ENCODE measurements around the gene PPP1R12A.
A peak's percentile ranks its signal among the peaks of the same experiment; 100 is the strongest.
"Not testable (repeated sequence)": the region's sequence is repeated elsewhere in the genome, so short reads cannot be mapped to it uniquely, and the experiment has no call there.

PPP1R12A gene

DNA sequence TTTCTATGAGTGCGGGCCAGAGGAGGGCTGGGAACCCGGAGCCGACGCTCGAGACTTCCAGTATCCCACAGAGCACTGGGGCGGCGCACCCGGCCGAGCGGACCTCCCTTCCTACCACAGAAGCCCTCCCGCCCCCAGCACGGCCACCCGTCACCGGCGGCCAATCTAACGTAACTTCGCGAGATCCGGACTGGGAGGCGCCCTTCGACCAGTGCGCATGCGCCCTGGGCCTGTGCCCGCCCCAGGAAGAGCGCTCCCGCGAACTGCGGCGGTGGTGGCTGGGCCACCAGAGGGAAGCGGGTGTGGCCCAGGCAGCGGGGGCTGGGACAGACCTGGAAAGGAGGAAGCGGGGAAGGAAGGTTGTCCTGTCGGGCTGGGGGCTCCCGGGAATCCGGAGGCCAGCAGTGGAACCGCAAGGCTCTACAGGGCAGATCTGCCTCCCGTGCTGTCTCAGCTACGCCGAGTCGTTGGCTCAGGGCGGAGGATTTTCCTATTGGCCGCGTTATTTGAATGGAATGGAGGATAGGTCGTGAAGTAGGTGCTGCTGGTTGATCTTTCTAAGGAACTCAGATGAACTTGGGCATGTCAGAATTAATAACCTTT, at the start of gene PPP1R12A:
TSS of gene PPP1R12A (minus strand) at position 77 of the 603 bp plus-strand sequence. CDS start 166 bp downstream, outside the sequence.
- DNase-seq: peak; percentile 91 to 92

DNA sequence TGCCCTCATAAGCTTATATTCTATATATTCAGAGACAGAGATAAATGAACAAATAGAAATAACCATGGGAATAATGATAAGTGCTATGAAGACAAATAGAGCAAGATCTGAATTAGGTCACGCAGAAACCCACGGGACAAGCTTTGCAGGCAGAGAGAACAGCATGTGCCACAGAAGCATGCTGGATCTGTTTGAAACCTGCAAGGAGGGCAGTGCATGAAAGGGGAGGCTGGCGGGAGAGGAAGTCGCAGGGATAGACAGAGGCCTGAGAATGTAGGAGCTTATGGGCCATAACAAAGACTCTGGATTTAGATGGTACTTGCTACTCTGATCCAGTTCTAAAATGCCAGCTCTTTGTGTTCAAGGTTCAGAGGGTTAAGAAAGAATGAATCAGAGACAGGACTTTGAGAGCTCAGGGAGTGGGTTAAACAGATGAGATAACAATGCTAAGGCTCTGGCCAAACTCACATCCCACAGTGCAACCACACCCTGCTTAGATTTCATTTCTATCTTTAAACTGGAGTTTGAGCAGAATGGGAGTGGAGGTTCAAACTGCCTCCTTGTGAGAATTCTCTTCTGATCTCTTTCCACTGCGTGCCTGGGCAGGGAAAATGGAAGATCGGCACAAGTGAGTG, 49.2 kb upstream of the PPP1R12A start:
- no peak for DNase-seq

DNA sequence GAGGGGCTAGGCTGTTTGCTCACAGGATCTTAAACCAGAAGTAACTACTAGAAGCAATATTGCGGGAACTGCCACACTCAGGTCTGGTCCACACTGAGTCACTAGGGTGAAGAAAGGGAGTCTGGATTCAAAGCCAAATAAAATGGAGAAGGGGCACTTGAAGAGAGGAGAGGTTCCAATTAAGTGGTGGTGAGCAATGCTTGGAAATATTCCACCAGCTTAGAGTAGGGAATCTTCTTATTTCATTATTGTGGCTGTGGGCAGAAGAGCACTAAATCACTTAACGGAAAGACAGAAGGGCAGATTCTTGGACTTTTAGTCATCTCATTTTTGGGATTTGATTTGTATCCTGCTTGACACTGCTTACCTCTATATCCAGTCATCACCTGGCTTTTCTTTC, 48.6 kb upstream of the PPP1R12A start:
- DNase-seq: no peak

DNA sequence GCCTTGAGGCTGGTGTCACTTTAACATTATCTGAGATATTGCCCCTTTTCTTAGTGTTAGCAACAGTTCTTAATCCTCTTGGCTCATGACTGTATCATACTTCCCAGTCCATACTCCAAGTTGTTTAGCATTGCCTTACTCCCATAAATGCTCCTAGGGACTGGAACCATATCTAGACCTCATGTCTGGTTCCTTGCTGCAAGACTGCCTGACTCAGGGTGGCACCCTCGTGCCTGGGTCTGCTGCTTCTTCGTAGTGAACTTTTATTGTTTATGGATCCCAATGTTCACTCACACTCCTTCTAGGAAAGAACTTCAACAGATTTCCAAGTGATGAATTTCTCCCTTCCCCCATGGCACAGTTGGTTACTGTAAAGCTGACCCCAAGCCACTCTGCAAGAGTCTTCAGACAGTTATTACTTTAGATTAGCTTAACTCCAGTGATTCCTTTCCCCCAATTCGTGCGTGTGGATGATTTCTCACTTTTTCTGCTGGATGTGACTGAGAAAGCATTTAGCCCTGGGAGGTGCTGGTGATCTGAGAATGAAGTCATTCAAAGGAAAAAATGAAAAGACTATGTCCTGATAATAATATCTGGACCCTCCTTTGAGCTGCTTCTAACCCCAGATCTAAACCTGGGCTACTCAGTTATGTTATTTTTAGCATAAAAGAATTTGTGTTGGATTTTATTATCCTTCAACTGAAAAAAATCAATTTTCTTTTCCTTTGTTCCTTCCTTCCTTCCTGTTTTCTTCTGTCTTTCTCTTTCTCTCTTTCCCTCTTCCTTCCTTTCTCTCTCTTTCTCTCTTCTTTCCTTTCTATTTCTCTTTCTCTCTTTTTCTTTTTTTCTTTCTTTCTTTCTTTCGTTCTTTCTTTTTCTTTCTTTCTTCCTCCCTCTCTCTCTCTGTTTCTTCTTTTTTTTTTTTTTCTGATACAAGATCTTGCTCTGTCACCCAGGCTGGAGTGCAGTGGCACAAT, 47.5 kb upstream of the PPP1R12A start:
- no peak for DNase-seq

DNA sequence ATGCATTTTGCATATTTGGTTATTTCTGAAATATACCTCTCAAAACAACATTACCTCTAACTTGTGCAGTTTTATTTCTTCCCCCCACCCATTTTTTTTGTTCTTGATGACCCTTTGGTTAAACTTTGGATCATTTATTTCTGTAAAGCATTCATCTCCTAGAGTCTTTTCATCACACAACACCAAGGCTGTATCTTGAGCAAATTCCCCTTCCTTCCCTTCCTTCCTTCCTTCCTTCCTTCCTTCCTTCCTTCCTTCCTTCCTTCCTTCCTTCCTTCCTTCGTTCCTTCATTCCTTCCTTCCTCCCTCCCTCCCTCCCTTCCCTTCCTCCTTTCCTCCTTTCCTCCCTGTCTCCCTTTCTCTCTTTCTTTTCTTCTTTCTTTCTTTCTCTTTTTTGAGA, 43.8 kb upstream of the PPP1R12A start:
- DNase-seq: no peak

DNA sequence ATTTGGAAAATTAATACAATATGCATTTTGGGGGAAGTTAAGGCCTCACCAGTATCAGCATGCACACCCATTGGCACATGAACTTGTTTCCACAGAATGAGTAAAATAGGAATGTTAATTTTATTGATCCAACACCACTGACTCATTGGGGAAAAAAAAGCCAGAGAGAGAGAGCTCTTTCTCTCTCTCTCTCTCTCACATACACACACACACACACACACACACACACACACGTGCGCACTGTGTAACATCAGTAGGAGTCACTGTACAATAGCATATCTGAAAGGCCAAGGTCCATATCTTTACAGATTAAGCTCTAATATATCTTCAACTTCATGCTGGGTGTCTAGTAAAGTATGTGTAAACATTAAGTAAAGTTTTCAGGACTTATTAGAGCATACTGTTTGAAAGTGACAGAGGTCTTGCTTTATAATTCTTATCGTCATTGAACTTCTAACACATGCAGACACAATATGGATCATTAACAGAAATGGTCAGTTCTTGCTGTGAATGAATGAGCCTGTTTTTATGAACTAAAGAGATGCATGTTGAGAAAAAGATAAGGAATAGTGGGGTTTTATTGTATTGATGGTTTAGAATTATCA, 43.1 kb upstream of the PPP1R12A start:
- not testable (repeated sequence) for DNase-seq

DNA sequence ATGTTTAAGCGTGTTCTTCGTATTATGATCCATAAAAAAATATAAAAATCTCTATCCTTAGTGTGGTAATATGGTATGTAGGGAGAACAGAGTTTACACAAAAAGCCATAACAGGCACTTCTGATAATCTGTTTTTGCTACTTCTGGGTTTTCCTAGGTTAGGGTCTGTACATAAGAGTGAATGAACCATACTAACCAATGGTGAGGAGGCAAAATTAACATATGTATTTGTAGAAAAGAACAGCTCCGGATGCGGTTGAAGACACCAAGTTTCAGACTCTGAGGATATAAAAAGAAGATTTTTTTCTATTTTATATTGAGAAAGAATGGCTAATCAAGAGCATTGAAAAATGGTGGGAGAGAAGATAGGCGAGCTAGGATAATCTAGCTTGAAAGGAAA, 40.2 kb upstream of the PPP1R12A start:
- no peak for DNase-seq

DNA sequence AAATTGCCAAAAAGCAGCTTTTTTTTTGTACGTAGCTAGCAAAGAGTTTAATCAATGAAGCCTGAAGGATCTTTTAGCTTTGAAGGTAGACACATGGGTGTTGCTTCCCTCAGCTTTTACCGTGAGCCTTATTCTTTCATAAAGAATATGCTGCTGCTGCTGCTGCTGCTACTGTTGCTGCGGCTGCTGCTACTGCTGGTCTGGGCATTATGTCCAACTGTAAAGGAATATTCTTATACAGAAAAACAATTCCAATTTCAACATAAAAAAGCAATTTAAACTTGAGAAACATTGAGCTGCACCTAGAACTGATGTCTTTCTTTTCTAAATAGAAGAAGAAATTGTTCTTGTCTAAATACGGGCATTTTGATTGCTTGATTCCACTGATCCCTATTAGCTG, 38.9 kb upstream of the PPP1R12A start:
- no peak for DNase-seq

DNA sequence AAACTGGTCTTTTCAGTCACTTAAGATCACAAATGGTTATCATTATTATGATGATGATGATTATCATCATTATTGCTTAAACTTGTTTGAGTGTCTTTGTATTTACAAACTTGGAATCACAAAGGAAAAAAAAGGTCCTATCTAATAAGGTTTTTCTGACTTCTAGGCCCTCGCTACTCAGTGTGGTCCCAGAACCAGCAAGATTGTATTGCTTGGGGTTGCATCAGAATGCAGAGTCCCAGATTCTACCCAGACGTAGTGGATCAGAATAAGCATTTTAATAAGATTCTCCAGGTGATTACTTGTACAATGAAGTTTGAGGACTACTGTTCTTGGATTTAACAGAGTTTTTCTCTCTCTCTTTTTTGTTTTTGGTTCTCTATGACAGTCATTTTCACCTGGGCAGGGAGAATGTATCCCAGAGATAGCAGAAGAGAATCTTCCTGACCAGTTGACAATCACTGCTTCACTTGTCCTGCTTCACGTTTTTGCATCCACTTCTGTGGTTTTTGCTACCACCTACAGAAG, 29.3 kb upstream of the PPP1R12A start:
- DNase-seq: no peak

DNA sequence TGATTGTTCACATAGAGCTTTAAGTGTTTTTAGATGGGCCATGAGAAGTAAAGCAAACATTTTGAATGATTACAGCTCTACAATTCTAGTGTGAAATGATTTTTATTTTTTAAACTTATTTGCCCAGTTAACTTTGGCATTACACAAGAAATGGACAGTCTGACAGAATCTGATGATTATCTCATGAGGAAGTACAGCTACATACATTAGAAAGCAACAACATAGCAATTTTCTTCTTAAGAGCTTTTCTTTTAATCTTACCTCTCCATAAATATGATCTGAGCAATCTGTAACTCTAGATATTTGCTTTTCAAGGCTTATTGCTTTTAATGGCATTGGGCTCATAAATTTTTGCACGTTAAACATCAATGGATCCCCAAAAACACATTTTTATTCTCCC, 26.5 kb upstream of the PPP1R12A start:
- DNase-seq: no peak

DNA sequence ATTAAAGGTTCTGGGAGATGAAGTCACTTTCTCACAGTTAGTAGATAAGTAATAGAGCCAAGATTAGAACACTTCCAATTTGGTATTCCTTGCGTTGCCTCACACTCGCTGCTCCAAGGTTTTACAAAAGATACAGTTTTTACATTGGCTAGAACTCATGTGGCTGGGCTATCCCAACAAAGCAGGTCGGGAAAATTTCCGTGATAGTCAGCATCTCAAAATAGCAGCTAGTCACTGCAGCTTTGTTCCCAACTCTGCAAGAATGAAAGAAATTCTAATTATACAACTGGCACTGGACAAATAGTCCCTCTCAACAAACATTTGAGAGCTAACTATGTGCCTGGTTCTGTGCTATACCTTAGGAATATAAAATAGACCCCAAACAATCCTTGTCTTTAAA, 24.6 kb upstream of the PPP1R12A start:
- no peak for DNase-seq

DNA sequence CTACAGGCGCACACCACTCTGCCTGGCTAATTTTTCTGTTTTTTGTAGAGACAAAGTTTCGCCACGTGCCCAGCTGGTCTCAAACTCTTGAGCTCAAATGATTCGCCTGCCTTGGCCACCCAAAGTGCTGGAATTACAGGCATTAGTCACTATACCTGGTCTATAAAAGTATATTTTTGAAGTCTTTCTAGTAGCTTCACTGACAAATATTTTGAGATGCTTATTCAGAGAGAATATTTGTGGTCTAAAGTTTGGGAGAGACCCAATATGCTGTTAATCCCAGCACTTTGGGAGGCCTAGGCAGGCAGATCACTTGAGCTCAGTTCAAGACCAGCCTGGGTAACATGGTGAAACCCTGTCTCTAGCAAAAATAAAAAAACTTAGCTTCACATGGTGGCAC, 22.0 kb upstream of the PPP1R12A start:
- DNase-seq: no peak

DNA sequence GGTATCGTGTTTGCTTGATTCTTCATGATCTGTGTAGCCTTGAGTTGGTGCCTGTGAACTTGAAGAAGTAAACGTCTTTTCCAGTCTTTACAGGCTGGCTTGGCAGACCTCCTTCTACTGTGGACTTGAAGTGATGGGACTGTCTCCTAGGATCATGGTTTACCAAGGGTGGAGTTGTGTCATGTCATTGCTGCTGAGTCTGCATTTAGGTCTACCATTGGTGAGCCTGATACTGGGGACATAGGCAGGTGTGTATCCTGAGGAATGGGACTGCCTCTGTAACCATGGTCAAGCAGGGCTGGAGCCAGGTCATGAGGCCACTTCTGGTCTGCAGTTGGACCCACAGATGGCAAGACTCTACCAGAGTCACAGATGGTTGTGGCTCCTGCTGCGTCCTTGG, 20.7 kb upstream of the PPP1R12A start:
- no peak for DNase-seq

DNA sequence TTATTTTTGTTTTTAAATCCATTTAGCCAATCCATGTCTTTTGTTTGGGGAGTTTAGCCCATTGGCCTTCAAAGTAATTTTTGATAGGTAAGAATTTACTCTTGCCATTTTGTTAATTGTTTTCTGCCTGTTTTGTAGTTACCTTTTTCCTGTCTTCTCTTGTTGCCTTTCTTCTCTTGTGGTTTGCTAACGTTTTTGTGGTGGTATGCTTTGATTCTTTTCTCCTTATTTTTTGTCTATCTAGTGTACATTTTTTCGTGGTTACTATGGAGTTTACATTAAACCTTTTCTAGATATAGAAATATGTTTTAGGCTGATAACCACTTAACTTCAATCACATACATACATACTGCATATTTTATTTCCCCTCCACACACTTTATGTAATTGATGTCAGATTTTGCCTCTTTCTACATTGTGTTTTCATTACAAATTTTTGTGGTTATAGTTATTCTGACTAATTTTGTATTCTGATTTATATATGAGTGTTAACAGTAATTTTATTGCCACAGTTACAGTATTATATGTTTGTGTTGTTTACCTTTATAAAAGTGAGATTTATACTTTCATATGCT, 19.2 kb upstream of the PPP1R12A start:
- no peak for DNase-seq

DNA sequence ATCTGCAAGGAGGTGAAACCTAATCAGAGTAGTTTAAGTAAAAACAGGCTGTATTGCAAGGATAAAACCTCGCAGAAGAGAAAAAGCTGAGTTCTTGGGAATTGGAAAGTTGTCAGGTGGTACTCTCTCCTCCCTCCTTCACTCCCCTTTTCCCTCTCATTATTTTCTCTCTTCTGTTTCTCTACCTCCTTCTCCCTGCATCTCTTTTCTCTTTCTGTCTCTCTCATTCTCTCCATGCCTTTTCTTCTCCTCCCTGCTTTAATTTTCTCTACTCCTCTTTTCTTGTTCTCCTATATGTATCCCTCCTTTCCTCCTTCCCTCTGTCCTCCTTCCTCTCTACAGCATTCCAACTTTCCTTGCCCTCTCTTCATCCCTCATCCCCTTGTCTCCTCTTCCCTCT, 14.2 kb upstream of the PPP1R12A start:
- no peak for DNase-seq

DNA sequence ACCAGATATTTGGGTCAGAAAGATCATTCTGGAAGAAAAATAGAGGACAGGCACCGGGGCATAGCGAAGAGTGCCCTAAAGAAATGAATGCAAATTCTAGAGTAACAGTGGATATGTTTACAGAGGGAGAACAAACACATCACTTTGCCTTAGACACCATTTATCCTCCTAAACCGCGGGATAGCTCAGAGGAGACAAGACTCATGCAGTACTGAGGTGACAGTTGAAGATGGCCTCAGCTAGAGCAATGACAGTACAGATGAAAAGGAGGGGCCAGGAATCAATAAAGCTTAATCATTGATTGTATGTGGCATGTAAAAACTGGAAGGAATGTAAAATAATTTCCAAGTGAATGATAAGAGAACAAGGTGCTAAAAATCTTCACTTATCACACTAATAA, 10.5 kb upstream of the PPP1R12A start:
- no peak for DNase-seq

DNA sequence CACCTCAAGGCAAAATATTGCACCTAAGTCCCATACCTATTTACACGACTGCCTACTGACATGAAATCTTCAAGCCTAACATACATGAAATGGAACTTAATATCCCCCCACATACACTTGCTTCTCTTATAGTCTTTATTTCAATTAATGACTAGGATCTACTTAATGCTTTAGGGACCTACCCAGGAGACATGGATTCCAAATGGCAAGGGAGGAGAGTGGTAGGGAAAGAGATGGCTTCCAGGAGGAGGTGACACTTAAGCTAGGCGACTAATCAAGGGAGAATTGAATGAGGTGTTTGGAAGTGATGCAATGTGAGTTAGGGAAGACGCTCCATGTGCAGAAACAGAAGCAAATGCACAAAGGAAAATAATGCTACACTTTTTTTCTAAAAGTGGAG, 9.7 kb upstream of the PPP1R12A start:
- DNase-seq: no peak

DNA sequence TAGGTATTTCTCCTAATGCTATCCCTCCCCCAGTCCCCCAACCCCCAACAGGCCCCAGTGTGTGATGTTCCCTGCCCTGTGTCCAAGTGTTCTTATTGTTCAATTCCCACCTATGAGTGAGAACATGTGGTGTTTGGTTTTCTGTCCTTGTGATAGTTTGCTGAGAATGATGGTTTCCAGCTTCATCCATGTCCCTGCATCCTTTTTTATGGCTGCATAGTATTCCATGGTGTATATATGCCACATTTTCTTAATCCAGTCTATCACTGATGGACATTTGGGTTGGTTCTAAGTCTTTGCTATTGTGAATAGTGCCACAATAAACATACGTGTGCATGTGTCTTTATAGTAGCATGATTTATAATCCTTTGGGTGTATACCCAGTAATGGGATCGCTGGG, 7.9 kb upstream of the PPP1R12A start:
- not testable (repeated sequence) for DNase-seq

DNA sequence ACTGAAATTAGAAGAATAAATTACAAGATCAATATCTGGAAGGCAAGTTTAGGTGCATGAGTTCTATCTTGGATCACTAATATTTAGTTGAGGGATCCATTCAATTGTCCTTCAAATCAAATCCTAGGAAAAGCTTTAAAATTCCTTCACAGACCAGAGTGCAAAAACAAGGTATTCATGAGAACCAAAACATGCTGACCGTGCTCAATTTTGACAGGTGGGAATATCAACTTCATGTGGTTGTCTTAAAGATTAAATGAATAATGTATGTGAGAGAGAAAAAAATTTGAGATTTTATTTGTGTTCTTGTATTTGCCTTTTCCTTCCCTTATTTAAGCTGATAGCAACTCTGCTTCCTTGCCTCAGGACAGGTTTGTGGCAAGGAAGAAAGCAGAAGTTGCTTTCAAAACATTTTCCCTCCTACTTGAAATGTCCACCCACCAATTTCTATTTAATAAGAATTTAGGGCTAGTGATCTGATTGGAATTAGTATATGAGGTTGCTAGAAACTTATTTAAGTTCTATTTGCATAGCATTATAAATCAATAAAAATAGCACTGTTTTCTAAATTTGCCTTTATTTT, 4.9 kb upstream of the PPP1R12A start:
- no peak for DNase-seq

DNA sequence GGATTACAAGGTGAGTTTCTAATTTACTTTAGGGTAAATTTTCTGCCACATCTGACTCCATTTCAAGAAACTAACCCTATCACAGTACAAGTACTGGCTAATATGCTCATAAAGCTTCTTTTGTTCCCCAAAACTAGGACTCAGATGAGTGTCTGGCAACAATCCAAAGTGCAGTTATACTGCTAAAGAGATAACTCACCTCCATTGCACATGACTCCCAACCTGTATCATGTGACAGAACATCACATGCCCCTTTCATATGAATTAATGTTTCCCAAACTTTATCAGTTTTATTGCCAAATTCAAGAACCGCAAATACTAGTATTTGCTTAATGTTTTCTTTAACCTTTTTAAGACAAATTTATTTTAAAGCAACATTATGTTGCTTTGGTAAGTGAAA, 3.9 kb upstream of the PPP1R12A start:
- DNase-seq: no peak

DNA sequence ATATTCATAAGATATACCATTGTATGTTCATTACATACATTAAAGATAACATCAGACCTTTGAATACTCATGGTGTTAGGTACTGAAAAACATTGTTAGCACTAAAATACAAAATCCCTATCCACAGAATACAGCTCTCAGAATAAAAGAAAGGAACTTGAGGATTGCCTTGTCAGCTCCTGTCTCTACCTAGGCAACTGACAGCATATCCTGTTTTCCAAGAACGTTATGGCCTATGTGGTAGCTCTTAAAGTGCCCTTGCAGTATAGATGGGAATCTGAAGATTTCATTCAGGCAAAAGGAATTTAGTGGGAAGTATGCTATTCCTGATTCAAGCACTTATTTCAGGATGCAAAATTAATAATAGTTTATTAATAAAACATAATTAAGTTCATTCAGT, 1.8 kb upstream of the PPP1R12A start:
- no peak for DNase-seq

DNA sequence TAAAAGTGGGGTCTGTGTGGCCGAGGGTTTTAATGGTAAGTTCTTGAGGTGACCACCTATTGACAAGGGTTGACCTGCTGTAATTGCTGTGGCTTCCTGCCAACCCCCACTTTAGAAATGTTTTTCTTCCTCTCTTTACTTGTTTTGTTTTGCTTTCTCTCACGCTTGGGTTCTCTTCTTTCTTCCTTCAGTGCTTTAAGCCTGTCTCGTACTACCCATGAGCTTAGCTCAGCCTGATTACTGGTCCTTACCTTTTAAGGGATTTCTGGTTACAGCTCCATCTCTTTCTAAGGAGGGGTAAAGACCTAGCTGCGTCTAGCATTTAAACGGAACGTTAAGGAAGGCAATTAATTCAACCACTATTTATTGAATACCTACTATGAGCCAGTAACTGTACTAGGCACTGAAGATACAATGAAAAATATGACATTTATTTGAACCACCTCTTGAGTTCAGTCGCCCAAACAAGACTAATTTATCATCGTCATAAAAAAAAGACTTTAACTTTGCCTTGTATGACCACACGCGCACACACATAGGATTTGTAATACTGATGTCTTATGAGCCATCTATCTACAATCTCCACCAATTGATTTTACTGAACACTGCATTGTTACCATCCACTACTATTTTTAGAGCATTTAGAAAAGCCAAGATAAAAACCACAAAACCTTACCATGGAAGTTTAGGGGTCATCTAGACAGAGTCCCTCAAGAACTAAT, 888 bp upstream of the PPP1R12A start:
- no peak for DNase-seq
